SKM-1 (cell line): ENCODE data around the gene TK2.
"Not testable (repeated sequence)": the region's sequence is repeated elsewhere in the genome, so short reads cannot be mapped to it uniquely, and the experiment has no call there.

Experiments used
- DNase-seq: peaks from one replicate; lab custom pipeline; 2025; ENCODE audit not compliant: unreplicated experiment; lab: John Stamatoyannopoulos, UW

The TK2 gene

GRCh38 chr16:66549284-66550131 is at the start of gene TK2:
TK2 (minus strand) TSS chr16:66550122; CDS start chr16:66550061, 61 bp downstream.
- DNase-seq: no peak

- DNase-seq: no peak
These were observed 48.2 kb upstream of the TK2 start for GRCh38 chr16:66598111-66598510.

- DNase-seq: no peak
These were observed 47.3 kb upstream of the TK2 start for GRCh38 chr16:66596986-66597848.

- DNase-seq: not testable (repeated sequence)
These were observed 46.6 kb upstream of the TK2 start for GRCh38 chr16:66596559-66596958.

- DNase-seq: no peak
These were observed 44.8 kb upstream of the TK2 start for GRCh38 chr16:66594739-66595138.

GRCh38 chr16:66592814-66593213 is 42.9 kb upstream of the TK2 start:
- DNase-seq: no peak

- no peak for DNase-seq
These were observed 42.3 kb upstream of the TK2 start for GRCh38 chr16:66592241-66592640.

- DNase-seq: no peak
These were observed 41.1 kb upstream of the TK2 start for GRCh38 chr16:66591018-66591417.

- DNase-seq: no peak
These were observed 40.4 kb upstream of the TK2 start for GRCh38 chr16:66590322-66590721.

GRCh38 chr16:66588981-66589713 is 39.2 kb upstream of the TK2 start:
- peak; percentile 36 for DNase-seq

GRCh38 chr16:66587881-66588600 is 38.1 kb upstream of the TK2 start:
- no peak for DNase-seq

- DNase-seq: peak; percentile 59
These were observed 35.7 kb upstream of the TK2 start for GRCh38 chr16:66585481-66586239.

- no peak for DNase-seq
These were observed 31.5 kb upstream of the TK2 start for GRCh38 chr16:66581246-66581952.

GRCh38 chr16:66580605-66581209 is 30.8 kb upstream of the TK2 start:
- no peak for DNase-seq

GRCh38 chr16:66578651-66579531 is 29.0 kb upstream of the TK2 start, which contains the start of gene CMTM2:
CMTM2 (plus strand) TSS chr16:66579463; CDS start chr16:66579608, 145 bp downstream.
- no peak for DNase-seq

- DNase-seq: no peak
These were observed 26.4 kb upstream of the TK2 start for GRCh38 chr16:66576296-66576695.

- no peak for DNase-seq
These were observed 25.1 kb upstream of the TK2 start for GRCh38 chr16:66575060-66575459.

- DNase-seq: no peak
These were observed 24.6 kb upstream of the TK2 start for GRCh38 chr16:66574531-66574930.
